HG03432 (cell line): Measurements from ENCODE around the gene RPS18.

Experiments used
- ATAC-seq: cut with Tn5 transposase; IDR thresholded peaks from one replicate; pipeline ENCODE4 v1.9.1; 2021; ENCODE audit warnings: mild to moderate bottlenecking, moderate library complexity; ENCODE audit not compliant: unreplicated experiment

The RPS18 gene

GRCh38 chr6:33313709-33314514 is 42.0 kb downstream of the RPS18 start, which contains the start of gene TAPBP:
TAPBP (minus strand) TSS chr6:33314078; CDS start chr6:33314041, 37 bp downstream.
- peak; percentile 34 for ATAC-seq

- ATAC-seq: no peak
Observed at GRCh38 chr6:33314515-33314942, 42.7 kb downstream of the RPS18 start.

GRCh38 chr6:33314943-33315792 is 43.3 kb downstream of the RPS18 start:
- ATAC-seq: no peak

- ATAC-seq: no peak
Observed at GRCh38 chr6:33315793-33316602, 44.1 kb downstream of the RPS18 start.

GRCh38 chr6:33316603-33317418 is 44.9 kb downstream of the RPS18 start:
- ATAC-seq: no peak

- ATAC-seq: no peak
Observed at GRCh38 chr6:33317419-33317668, 45.5 kb downstream of the RPS18 start.

- peak; percentile 50 for ATAC-seq
Observed at GRCh38 chr6:33317669-33318425, 46.0 kb downstream of the RPS18 start, which contains the start of gene ZBTB22. ZBTB22 (minus strand) TSS chr6:33317744; CDS start chr6:33316916, 828 bp downstream.

GRCh38 chr6:33318426-33319073 is 46.7 kb downstream of the RPS18 start:
- no peak for ATAC-seq

- ATAC-seq: no peak
Observed at GRCh38 chr6:33319939-33320314, 48.1 kb downstream of the RPS18 start.

GRCh38 chr6:33320315-33321181 is 48.7 kb downstream of the RPS18 start:
- ATAC-seq: no peak

GRCh38 chr6:33321227-33321626 is 49.4 kb downstream of the RPS18 start:
- ATAC-seq: no peak

GRCh38 chr6:33323623-33323948 is 51.7 kb downstream of the RPS18 start:
- no peak for ATAC-seq

- ATAC-seq: no peak
Observed at GRCh38 chr6:33324125-33324524, 52.2 kb downstream of the RPS18 start.
